SKM-1 (cell line): ENCODE measurements around the gene TSNAXIP1.

Experiments used
- DNase-seq: peaks from one replicate; lab custom pipeline; 2025; ENCODE audit not compliant: unreplicated experiment; lab: John Stamatoyannopoulos, UW

Gene TSNAXIP1, protein sequence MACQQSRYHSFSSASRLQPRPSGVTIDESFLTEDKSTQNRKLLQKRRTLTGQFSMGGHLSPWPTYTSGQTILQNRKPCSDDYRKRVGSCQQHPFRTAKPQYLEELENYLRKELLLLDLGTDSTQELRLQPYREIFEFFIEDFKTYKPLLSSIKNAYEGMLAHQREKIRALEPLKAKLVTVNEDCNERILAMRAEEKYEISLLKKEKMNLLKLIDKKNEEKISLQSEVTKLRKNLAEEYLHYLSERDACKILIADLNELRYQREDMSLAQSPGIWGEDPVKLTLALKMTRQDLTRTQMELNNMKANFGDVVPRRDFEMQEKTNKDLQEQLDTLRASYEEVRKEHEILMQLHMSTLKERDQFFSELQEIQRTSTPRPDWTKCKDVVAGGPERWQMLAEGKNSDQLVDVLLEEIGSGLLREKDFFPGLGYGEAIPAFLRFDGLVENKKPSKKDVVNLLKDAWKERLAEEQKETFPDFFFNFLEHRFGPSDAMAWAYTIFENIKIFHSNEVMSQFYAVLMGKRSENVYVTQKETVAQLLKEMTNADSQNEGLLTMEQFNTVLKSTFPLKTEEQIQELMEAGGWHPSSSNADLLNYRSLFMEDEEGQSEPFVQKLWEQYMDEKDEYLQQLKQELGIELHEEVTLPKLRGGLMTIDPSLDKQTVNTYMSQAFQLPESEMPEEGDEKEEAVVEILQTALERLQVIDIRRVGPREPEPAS

GRCh38 chr16:67806428-67807147 lies at the start of gene TSNAXIP1, which contains the start of gene RANBP10:
TSS of gene TSNAXIP1 (plus strand) at chr16:67806889. CDS start at chr16:67807150, 261 bp downstream.
TSS of gene RANBP10 (minus strand) at chr16:67806560. CDS start at chr16:67806536, 24 bp downstream.
- DNase-seq: peak; percentile 99

DNA sequence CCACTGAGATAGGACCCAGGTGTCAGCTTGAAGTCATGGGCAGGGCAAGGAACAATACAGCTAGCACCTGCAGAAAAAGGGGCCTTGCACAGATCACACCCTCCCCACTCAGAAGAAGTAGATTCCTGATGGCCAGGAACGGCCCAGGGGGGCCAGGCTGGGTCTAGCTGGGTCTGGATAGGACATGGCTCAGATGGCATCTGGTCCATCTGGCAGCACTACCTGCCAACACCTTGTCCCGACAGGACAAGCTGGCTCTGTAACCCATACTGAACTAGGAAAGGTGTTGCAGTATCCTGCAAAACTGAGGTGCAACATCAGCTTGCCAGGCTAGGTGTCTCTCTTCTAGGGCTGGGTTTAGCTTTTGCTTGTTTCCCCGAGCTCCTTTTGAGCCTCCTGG lies 48.7 kb upstream of the TSNAXIP1 start:
- DNase-seq: no peak

- no peak for DNase-seq
Observed at GRCh38 chr16:67758966-67759365, 47.7 kb upstream of the TSNAXIP1 start.

DNA sequence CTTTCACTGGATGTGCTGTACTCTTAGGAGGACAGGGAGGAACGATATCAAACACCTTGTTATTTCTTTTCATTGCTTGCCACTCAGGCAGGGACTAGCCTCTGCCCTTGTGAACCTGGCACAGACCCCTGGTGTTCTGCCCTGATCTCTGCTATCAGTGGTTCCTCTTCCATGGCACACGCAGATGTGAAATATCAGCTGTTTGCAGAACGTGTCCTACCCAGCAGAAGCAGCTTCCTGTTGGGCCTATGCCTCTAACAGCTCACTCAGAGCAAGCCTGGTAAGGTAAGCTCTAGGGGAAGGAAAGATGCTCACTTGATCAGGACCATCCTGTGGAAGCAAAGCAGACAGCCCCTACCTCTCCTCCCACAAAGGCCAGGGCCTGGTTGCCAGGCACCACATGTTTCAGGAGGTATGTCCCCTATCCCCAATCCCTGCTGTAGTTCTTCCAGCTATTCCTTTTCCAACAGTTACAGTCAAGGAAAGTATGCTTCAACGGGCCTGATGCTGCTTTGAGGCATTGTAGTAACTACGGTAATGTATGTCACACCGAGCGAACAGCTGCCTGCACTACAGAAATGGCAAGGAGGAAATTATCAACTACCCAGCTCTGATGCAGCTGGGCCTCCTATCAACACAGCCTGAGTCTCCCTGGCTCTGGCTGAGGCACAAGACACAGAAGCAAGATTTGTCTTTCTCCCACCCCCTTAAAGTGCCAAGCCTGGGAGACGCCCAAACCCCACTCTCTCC lies 46.3 kb upstream of the TSNAXIP1 start:
- no peak for DNase-seq

DNA sequence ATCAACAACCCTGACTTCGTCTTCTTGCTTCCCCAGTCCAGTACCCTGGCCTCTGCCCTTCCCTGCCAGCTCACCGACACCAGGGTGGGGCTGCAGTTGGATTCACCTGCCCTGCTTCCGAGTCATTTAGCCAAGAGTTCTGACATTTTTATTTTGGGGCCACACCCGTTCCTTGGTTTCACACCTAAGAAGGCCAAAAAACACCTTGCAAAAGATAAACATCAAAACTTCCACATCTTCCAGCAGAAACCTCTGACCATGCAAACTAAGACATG lies 45.8 kb upstream of the TSNAXIP1 start:
- no peak for DNase-seq

DNA sequence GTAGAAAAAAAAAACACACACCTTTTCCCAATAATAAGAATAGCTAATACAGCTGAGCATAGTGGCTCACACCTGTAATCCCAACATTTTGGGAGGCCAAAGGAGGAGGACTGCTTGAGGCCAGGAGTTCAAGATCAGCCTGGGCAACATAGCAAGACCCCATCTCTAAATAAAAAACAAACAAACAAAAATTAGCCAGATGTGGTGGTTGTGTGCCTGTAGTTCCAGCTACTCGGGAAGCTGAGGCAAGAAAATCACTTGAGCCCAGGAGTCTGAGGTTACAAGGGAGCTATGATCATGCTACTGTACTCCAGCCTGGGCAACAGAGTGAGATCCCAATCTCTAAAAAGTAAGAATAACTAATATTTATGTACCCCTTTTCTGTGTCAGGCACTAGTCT lies 44.8 kb upstream of the TSNAXIP1 start:
- DNase-seq: no peak

DNA sequence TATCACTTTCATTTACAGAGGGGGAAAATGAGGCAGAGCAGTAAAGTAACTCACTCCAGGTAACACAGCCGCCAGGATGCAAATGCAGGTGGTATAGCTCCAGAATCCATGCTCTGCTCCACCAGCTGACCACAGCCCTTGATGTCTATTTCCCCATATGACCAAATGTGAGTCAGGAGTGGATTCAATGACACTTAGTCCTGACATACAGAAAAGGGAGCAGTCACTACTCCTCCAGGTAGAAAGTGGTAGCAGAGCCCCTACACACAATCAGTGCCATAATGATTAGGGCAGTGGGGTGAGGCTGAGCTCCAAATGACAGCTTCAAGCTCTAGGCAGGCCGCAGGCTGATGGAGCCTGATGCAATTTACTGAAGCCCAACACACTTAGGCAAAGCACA lies 44.3 kb upstream of the TSNAXIP1 start:
- no peak for DNase-seq

DNA sequence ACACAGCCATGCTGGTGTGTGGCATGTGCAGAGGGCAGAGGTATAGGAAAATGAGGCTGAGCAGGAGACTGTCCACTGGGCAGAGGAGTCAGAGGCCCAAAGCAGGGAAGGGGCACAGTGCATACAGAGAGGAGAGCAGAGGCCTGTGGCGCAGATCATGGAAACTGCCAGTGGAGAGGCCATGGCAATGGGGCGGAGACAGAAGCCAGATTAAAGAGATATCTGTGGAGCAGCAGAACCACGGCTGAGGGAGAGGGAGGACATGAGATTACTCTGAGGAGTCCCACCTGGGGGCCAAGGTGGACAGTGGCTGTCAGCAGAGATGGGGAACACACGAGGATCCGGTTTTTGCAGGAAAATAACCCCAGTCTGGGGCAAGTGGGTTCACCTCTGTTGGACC lies 43.6 kb upstream of the TSNAXIP1 start:
- no peak for DNase-seq

DNA sequence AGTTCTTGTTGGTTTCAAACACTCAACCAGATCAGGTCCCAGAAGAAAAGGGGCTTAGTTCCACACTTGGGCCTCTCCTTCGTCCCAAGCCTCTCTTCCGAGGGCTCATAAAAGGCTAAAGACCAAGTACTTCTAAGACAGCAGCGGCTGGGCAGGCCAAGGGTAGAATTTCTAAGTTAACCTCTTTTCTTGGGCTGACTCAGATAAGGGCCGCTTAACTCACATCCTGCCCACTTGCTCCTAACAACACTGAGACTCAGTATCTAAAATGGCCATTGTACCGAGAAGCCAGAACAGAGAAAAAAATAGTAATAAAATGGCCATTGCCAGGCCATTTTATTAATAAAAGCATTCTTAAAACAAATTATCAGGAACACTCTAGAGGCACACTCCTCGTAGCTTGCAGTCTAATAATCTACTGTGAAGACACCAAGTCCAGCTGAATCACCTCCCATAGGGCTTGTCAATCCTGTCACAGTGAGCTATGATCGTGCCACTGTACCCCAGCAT lies 42.5 kb upstream of the TSNAXIP1 start:
- DNase-seq: no peak

DNA sequence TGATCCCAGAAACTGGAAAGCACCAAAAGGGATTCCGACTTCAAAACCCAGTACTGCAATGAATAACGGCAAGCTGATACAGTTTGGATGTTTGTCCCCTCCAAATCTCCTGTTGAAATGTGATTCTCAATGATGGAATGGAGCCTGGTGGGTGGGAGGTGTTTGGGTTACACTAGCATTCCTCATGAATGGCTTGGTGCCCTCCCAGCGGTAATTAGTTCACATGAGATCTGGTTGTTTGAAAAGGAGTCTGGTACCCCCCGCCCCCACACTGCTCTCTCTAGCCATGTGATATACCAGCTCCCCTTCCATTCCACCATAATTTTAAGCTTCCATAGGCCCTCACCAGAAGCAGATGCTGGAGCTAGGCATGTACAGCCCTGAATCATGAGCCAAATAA lies 40.4 kb upstream of the TSNAXIP1 start:
- DNase-seq: no peak

DNA sequence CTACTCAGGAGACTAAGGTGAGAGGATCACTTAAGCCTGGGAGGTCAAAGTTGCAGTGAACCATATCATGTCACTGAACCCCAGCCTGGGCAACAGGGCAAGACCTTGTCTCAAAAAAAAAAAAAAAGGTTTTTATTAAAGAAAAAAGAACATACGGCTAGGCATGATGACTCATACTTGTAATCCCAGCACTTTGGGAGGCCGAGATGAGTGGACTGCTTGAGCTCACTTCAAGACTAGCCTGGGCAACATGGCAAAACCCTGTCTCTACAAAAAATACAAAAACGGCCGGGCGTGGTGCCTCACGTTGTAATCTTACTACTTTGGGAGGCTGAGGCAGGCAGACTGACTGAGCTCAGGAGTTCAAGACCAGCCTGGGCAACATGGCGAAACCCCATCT lies 38.7 kb upstream of the TSNAXIP1 start:
- no peak for DNase-seq

DNA sequence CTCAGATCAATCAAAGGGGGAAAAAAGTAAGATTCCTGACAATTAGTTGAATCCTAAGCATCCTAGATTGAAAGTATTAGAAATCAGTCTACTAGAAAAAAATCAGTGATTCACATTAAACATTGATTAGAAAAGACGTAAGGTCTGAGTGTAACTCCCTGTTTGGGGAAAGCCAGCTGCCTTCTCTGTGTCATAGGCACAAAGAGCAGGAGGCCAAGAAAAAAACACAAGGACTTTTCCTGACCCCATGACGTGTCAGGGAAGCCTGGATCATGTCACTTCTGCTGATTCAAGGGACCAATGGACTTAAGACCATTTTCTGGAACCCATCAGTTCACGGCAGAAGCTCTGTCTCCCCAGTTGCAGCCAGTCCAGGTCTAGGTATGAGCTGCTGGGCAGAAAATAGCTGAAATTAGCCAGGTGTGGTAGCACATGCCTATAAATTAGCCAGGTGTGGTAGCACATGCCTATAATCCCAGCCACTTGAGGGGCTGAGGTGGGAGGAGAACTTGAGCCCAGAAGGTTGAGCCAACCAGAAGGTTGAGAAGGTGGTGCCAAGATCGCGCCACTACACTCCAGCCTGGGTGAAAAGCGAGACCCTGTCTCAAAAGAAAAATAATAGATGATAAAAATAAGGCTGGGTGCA lies 36.2 kb upstream of the TSNAXIP1 start:
- DNase-seq: no peak

GRCh38 chr16:67773099-67773498 lies 33.6 kb upstream of the TSNAXIP1 start:
- no peak for DNase-seq

DNA sequence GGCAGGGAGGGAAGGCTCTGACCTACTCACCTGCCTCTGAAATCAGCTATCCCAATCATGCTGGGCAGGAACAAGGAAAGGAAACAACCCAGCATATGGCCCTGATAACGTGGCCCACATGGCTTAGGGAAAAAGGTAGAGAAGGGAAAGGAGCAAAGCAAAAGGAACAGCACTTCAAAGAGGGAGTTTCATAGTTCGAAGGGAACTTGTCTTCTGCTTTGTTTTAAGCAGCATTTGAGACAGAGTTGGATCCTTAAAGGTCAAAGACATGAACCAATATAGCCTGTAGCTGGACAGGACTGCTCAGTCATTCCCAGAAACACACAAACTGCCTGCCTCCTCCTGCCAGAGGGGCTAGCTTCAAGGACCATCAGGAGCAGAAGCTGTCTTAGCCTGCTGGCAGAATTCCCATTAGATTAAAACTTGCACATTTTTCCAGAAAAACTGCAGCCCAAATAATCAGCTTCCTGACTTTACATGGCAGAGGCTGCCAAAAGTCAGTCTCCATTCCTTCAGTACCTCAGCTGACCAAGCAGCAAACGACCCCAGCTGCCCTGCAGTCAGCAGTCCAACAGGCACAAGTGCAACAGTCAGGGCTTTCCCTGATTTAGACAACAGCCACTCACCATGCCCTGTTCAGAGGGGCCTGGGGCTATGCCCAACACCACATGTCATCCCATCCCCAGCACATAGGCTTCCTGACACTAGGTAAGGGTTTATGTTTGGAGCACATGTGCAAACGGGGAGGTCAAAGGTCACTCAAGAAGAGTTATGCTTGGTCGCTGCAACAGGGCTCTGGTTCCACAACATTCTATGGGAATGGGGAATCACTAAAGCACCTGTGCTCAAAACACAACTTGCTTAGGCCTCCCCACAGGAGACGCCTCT lies 32.9 kb upstream of the TSNAXIP1 start:
- no peak for DNase-seq

DNA sequence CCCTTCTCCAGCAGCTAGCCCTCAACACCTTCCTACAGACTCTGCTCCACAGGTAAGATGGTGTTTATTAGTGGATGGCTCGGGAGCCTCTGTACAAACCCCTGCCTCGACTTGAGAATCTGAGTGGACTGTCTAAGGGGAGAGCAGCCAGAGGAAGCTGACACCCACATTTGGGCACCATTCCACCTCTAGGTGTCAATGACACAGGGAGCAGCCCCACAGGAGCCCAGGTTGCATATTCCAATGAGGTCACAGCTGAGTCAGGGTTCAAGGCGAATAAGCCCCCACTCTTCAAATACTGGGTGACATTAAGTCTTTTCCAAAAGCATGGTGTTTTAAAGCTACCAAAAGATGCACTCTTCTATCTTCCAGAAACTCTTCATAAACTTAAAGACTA lies 32.2 kb upstream of the TSNAXIP1 start:
- no peak for DNase-seq

DNA sequence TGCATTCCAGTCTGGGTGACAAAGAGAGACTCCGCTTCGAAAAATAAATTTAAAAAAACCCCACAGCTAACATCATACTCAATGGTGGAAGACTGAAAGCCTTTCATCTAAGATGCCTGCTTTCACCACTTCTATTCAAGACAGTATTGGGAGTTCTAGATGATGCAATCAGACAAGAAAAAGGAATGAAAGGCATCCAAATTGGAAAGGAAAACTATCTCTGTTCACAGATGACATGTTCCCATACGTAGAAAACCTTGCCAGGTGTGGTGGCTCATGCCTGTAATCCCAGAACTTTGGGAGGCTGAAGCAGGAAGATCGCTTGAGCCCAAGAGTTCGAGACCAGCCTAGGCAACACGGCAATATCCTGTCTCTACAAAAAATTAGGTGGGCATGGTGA lies 31.4 kb upstream of the TSNAXIP1 start:
- DNase-seq: no peak

- no peak for DNase-seq
Observed at GRCh38 chr16:67779256-67780014, 27.3 kb upstream of the TSNAXIP1 start.

DNA sequence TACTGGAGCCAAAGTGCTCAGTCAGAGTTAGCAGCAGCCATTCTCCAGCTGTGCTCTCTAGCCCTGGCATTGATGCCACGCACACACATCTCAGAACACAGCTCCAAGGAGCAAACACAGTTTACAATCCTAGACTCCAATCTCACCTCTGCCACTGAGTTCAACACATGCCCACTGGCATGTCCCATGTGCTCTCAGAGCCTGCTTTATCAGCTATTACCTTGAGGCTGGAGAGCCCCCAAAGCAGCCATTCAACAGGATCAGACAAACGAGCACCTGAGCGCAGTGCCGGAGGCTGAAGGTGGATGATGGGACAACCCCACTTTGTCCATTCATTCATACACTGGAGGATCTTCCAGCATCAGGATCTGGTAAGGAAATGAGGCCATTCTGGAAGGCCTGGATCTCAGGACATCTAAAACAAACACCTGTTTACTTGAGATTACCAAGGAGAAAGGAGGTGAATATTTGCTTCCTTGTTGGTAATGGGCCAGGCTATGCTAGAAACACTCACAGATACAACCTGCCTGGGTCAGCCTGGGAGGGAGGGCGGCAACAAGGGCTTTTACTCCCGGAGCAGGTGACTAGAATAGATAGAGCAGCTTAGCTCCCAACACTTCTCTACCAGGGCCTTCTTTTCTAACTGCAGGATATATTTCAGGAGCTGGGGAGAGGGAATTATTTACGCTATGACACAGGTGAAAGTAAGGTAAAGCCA lies 25.7 kb upstream of the TSNAXIP1 start:
- no peak for DNase-seq
